Measurements from ENCODE around the gene ZNRF1.
A peak's percentile ranks its signal among the peaks of the same experiment; 100 is the strongest.
"Not testable (repeated sequence)": the region's sequence is repeated elsewhere in the genome, so short reads cannot be mapped to it uniquely, and the experiment has no call there.

The ZNRF1 gene

DNA sequence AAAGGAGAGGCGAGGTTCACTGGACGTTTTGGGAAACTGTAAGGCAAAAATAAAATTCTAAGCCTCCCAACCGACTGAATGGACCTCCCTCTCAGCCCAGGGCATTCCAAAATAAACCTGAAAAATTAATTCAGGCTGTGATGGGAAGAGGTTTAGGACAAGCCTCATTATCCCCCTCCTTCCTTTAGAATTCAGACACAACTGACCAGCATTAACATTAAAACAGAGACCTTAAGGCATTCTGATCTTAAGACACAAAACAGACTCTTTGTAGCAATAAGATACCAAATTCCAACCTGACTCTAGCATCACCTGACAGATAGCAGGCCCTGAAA lies 118.1 kb downstream of the ZNRF1 start:
- no peak for DNase-seq

DNA sequence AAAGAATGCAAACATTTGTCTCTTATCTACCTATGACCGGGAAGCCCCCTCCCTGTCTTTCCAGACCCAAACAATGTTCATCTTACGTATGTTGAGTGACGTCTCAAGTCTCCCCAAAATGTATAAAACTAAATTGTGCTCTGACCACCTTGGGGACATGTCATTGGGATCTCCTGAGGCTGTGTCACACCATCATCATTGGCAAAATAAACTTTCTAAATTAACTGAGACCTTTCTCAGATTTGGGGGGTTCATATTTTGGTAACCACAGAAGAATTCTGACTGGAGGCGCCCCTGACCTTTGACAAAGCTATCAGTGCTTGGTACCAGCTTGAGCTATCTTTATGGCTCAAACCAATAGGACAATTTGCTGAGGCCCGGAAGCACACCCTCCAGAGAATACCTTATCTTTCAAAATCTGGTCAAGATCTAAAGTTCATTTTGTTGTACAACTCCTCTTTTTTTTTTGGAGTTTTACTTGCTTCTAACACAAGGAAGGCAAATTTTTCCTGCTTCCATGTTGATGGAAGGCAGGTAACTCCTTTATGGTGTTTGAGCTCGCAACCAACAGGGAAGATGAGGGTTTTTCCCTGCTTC lies 120.2 kb downstream of the ZNRF1 start:
- no peak for DNase-seq

DNA sequence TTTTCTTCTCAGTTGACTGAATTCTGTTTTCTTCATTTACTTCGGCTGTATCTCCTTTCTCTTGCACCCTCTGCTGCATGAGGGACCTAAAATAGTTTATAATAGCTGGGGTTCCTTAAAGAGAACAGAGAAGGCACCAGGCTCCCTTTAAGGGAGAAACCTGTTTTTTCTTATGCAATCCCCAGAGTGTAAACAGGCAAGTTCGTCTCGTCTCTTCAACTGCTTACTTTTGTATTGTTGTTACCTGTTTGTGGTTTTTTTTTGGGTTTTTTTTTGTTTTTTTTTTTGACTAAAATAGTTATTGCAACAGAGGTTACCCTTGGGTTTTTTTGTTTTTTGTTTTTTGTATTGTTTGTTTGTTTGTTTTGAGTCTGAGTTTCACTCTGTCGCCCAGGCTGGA lies 121.4 kb downstream of the ZNRF1 start:
- no peak for DNase-seq

DNA sequence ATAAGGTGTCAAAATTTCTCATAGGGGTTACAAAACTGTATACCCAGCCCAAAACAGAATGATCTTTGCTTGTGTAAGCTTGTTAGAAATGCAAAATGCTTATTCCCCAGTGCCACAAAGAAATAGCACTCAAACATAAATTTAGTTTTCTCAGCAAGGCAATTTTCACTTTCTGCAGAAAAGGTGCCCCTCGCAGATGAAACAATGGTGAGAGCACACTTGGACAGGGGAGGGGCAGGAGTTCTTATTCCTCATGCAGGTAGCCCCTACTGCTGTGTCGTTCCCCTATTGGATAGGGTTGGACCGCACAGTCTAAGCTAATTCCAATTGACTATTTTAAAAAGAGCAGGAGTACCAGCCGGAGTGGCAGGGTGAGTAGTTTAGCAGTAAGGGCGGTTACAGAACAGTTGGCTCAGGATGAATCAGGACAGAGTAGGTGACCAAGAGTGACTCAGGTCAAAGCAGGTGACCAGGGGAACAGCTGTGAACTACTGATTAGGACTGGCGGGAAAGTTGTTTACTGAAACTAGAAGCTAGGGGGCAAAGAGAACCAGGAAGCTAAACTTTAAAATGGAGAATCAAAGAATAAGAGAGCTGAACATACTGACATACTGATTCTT lies 123.2 kb downstream of the ZNRF1 start:
- no peak for DNase-seq

DNA sequence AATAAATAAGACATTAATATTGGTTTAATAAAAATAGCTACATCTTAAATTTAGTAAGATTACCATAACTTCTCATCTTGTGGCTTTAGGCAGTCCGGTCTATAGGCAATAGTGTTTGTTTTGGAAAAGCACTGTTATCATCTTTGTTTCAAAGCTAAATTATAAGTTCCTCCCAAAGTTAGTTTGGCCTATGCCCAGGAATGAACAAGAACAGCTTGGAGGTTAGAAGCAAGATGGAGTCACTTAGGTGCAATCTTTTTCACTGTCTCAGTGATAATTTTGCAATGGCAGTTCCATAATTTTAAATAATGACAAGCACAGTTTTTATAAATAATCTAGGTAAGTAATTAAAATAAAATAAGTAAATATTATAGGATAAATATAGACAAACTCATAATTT lies 123.8 kb downstream of the ZNRF1 start:
- no peak for DNase-seq

DNA sequence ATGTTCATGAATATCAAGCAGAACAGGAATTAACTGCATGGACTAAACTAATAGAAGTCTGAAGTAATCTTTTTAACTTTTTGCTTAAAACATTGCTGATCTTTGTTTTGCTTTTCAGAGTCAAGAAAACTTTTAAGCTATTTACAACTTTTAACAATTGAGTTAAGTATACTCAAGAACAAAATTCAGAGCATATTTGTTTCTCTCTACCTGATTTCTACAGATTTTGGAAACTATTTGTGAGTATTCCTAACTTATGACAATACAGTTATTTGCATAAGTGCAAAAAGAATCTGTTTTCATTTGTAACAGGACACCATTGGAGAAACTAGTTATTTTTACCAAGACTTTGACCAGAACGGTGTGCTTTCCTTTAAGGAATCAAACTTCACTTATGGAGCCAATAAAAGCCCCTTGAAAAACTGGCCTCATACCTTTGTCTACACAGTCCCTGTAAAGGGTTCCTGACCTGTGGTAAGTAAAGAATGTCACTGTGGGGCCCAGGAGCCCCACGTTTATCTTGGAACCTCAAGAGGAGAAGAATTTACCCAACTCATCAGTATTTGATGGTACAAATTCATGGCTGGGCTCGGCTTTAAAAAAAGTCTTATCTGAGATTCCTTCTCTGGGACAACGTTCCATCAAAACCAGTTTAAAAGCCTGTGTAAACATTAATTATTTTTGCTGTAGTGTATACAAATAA lies 129.0 kb downstream of the ZNRF1 start:
- no peak for DNase-seq

DNA sequence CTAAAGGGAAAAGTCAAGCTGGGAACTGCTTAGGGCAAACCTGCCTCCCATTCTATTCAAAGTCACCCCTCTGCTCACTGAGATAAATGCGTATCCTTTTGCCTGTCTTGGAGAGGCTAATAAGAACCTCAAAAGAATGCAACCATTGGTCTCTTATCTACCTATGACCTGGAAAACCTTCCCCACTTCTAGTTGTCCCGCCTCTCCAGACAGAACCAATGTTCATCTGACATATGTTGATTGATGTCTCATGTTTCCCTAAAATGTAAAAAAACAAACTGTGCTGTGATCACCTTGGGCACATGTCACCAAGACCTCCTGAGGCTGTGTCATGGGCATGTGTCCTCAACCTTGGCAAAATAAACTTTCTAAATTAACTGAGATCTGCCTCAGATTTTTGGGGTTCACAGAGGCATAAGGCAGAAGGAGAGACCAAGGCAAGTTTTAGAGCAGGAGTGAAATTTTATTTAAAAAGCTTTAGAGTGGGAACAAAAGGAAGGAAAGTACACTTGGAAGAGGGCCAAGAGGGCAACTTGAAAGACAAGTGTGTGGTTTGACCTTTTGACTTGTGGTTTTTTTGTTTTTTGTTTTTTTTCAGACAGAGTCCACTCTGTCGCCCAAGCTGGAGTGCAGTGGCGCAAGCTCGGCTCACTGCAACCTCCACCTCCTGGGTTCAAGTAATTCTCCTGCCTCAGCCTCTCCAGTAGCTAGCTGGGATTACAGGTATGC lies 130.8 kb downstream of the ZNRF1 start:
- not testable (repeated sequence) for DNase-seq

DNA sequence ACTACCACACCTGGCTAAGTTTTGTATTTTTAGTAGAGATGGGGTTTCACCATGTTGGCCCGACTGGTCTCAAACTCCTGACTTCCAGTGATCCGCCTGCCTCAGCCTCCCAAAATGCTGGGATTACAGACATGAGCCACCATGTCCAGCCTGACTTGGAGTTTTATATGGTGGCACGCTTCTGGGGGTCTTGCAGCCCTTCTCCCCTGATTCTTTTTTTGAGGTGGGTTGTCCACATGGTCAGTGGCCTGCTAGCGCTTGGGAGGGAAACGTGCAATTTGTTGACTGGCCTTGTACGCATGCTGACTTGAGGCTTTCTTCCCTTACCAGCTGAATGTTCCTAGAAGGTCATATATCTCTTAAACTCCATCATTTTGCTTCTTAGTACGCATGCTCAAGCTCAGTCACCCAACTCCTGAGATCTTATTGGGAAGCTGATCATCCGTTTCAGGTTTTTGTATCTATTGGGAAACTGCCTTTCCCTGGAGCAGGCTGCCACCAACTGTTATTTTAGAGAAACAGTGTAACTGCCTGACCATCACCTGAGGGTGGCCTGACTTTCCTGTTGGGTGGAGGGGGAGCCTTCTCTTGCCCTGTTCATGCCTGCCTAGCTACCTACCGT lies 131.4 kb downstream of the ZNRF1 start:
- DNase-seq: no peak

DNA sequence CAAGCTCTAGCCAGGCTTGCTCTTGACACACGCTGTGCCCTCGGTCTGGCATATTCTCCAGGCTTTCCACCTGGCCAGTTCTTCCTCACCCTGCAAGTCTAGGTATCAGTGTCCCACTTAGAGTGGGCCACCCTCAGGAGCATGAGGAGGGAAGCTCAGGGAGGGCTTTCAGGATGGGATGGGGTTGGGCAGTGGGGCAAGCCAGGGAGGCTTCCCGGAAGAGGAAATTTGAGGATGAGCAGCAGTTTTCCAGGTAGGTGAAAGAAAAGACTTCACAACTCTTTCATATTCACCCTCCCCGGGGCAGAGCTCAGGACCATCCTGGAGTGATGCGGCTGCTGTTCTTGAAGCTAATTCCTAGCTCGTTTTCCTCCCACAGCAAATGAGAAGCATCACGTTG lies 132.3 kb downstream of the ZNRF1 start:
- no peak for DNase-seq

DNA sequence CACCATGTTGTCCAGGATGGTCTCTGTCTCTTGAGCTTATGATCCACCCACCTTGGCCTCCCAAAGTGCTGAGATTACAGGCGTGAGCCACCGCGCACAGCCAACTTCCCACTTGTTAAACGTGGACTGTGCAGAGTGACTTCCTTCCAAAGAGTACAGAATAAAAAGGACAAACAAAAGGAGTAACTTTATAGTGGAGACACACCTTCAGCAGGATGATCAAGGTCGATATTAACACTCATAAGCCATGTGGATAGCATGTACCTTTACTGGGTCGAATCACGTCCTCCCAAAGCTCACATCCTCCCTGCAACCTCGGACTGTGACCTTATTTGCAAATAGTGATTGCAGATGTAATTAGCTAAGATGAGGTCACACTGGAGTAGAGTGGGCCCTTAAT lies 139.4 kb downstream of the ZNRF1 start:
- DNase-seq: no peak

DNA sequence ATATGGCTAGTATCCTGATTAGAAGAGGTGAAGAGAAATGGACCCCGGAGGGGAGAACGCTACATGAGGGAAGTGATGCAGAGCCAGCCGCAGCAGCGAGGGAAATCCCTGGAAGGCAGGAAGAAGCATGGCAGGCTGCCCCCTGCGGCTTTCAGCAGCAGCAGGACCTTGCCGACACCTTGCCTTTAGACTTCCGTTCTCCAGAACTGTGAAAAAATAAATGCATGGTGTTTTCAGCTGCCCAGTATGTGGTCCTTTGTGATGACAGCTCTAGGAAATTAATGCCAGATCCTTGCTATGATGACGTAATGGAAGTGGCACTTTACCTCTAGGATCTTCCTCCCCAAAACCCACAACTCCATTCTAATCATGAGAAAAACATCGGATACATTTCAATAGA lies 139.8 kb downstream of the ZNRF1 start:
- no peak for DNase-seq

DNA sequence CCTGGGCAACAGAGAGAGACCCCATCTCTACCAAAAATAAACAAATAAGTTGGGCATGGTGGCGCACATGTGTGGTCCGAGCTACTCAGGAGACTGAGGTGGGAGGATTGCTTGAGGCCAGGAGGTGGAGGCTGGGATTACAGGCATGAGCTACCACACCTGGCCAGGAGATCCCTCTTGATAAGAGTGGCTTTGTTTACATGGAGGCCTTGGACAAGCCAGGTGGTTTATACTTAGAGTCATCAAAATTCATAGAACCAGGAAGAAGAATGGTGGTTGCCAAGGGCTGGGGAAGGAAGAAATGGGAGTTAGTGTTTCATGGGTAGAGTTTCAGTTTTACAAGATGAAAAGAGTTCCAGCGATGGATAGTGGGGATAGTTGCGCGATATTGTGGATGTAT lies 140.7 kb downstream of the ZNRF1 start:
- DNase-seq: no peak

DNA sequence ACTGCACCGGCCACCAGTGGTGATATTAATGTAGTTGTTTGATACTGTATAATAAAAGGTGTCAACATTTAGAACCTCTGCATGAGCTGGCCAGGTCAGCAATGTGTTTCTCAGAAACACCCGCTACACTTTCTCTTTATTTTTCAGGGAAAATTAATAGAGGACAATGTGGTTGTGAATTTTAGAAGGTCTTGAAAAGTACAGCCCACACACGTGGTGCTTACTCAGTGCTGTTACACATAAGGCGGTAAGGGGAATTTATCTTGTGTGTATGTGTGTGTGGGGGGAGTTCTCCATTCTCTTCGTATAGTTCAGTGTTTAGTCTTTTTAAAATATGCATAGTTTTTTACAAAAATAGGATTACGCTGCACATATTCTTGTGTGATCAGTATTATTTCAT lies 145.1 kb downstream of the ZNRF1 start:
- no peak for DNase-seq

DNA sequence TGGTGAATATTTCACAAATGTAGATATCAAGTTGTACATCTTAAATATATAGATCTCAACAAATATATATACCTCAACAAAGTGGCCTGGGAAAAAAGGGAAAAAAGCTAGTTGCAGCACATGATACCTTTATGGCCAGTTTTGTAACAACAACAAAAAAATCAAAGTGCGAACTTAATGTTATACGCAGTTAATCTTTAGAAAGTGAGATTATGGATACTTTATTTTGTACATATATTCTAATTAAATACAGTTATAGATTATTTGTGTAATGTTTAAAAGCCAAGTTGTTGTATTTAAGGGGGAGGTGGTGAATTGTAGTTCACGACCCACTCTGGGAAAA lies 149.1 kb downstream of the ZNRF1 start:
- no peak for DNase-seq

DNA sequence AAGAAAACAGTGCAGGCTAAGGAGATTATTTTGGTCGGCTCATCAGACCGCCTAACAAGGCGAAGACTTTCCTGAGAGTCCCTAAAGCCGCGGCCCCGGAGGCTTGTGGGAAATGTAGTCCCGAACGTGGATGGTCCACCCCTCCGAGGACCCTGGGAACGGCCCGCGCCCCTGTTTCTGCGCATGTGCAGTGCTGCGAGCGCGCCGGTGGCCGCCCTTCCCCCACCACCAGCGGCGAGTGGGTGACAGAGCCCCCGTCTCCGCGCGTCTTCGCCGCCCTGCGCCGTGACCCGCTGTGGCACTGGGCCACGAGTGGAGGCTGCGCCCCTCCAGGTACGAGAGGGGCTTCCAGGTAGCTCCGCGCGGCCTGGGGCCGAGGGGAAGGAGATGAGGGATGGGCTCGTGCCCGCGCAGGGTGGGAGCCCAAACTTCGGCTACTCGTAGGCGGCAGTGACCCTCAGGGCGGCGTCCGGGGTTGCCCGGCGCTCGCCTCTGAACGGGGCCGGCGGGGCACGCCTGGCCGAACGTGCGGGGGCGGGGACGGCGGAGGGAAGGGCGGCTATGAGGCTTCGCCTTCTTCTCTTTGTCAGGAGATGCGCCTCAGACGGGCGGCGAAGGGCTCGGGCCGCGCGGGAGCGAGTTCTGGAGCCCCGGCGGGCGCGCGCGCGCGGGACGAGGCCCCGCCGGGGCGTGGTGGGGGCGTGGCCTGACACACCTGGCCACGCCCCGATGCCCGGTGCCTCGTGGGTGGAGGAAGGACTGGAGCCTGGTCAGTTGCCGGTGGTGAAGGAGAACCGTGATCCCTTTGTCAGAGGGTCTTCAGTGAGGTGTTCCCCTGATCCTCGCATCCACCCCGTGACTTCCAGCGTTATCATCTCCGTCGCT lies 149.7 kb downstream of the ZNRF1 start, which contains the start of gene ZFP1:
Gene ZFP1, plus strand, starts transcription at position 214 of the 885 bp plus-strand sequence. CDS start 4,428 bp downstream, outside the sequence.
- peak; percentile 93 for DNase-seq

DNA sequence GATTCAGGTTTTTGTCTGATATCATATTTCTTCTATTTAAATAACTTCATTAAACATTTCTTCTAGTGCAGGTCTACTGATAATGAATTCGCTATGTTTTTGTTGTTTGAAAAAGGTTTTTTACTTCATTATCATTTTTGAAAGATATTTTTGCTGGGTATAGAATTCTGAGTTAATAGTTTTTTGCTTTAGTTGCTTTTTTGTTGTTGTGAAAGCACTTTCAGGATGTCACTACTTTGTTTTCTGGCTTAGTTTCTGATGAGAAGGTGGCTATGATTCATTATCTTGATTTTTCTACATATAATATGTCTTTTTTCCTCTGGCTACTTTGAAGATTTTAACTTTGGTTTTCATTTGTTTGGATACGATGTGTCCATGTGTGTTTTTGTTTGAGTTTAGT lies 153.0 kb downstream of the ZNRF1 start:
- DNase-seq: no peak

DNA sequence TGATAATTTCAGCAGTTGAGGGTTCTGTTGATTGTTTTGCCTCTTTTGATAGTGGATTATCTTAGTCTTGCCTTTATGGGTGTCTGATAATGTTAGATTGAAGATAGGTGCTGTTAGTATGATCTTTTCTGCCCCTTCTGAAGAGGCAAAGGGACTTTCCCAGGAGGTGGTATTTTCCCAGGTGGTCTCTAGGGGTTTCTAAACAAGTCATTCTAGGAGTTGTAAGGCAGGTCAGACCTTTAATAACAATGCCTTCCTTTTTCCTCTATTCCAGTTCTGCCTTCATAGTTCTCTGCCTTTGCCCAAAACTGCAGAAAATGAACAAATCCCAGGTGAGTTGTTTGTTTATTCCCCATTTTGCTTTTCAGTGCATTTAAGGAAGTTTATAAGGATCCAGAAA lies 153.8 kb downstream of the ZNRF1 start:
- DNase-seq: no peak

DNA sequence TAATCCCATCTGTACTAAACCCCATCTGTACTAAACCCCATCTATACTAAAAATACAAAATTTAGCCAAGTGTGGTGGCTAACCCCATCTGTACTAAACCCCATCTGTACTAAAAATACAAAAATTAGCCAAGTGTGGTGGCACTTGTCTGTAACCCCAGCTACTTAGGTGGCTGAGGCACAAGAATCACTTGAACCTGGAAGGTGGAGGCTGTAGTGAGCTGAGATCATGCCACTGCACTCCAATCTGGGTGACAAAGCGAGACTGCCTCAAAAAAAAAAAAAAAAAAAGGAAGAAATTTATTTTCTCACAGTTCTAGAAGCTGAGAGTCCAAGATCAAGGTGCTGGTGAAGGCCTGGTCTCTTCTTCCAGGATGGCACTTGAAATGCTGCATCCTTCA lies 161.6 kb downstream of the ZNRF1 start:
- no peak for DNase-seq
